T-helper 9 cell (primary cell): ENCODE data around the gene CELF2.

ENCODE experiments used
- DNase-seq: peaks from one replicate; pipeline ENCODE4 v3.0.0-alpha.2; 2020

The CELF2 gene

GRCh38 chr10:11255156-11255555 lies 237.5 kb downstream of the CELF2 start:
- DNase-seq = no peak

- no peak for DNase-seq
These were observed 238.2 kb downstream of the CELF2 start for GRCh38 chr10:11255796-11256444.

GRCh38 chr10:11256896-11257295 lies 239.2 kb downstream of the CELF2 start:
- no peak for DNase-seq

- no peak for DNase-seq
These were observed 239.9 kb downstream of the CELF2 start for GRCh38 chr10:11257440-11258090.

- DNase-seq = no peak
These were observed 242.5 kb downstream of the CELF2 start for GRCh38 chr10:11260170-11260569.

- no peak for DNase-seq
These were observed 243.5 kb downstream of the CELF2 start for GRCh38 chr10:11261143-11261542.

- DNase-seq = no peak
These were observed 244.2 kb downstream of the CELF2 start for GRCh38 chr10:11261687-11262493.

- DNase-seq = no peak
These were observed 245.0 kb downstream of the CELF2 start for GRCh38 chr10:11262494-11263345.

GRCh38 chr10:11263767-11264166 lies 246.1 kb downstream of the CELF2 start:
- no peak for DNase-seq

GRCh38 chr10:11264296-11265048 lies 246.8 kb downstream of the CELF2 start:
- no peak for DNase-seq

- no peak for DNase-seq
These were observed 247.8 kb downstream of the CELF2 start for GRCh38 chr10:11265484-11265883.

GRCh38 chr10:11266426-11266825 lies 248.8 kb downstream of the CELF2 start:
- DNase-seq = no peak

GRCh38 chr10:11270135-11270857 lies 252.6 kb downstream of the CELF2 start:
- peak; percentile 64 for DNase-seq

GRCh38 chr10:11270858-11271179 lies 253.1 kb downstream of the CELF2 start:
- DNase-seq = no peak

- no peak for DNase-seq
These were observed 255.3 kb downstream of the CELF2 start for GRCh38 chr10:11272915-11273389.

- no peak for DNase-seq
These were observed 256.8 kb downstream of the CELF2 start for GRCh38 chr10:11274452-11274851.

- no peak for DNase-seq
These were observed 258.0 kb downstream of the CELF2 start for GRCh38 chr10:11275651-11276050.

GRCh38 chr10:11276449-11276990 lies 258.8 kb downstream of the CELF2 start:
- no peak for DNase-seq

- no peak for DNase-seq
These were observed 261.6 kb downstream of the CELF2 start for GRCh38 chr10:11279314-11279713.

- no peak for DNase-seq
These were observed 262.7 kb downstream of the CELF2 start for GRCh38 chr10:11280187-11280932.
